GM12864 (cell line): ENCODE results near the gene CMTM8.
"Not testable (repeated sequence)": the region's sequence is repeated elsewhere in the genome, so short reads cannot be mapped to it uniquely, and the experiment has no call there.

Experiments
- DNase-seq: peaks from one replicate; pipeline ENCODE4 v3.0.0-alpha.2; 2011; ENCODE audit warnings: low read depth
- H3K4me3 ChIP-seq: 2 replicates; pipeline ENCODE4 v1.5.1; 2011; ENCODE audit warnings: mild to moderate bottlenecking, low read depth, low read length, control low read depth
- CTCF ChIP-seq: IDR thresholded peaks from 2 replicates; pipeline ENCODE4 v1.5.1; 2011; ENCODE audit warnings: low read depth, mild to moderate bottlenecking, moderate library complexity, low read length, control low read depth, inconsistent platforms; ENCODE audit errors: missing control alignments

The CMTM8 gene

GRCh38 chr3:32384938-32385337 is 146.5 kb downstream of the CMTM8 start:
- no peak for DNase-seq
- no peak overlapping the region for H3K4me3 ChIP-seq
- no peak for TF ChIP-seq CTCF

- TF ChIP-seq CTCF = no peak
- no peak for DNase-seq
- H3K4me3 ChIP-seq = no peak overlapping the region
These were observed 149.0 kb downstream of the CMTM8 start for GRCh38 chr3:32387512-32387911.

- not testable (repeated sequence) for H3K4me3 ChIP-seq, DNase-seq
These were observed 151.1 kb downstream of the CMTM8 start for GRCh38 chr3:32389577-32389976.

- DNase-seq = no peak
- H3K4me3 ChIP-seq = peak within 1 kb of the TSS; percentile 55
- no peak for TF ChIP-seq CTCF
These were observed 153.4 kb downstream of the CMTM8 start, which contains the start of gene CMTM7 for GRCh38 chr3:32391643-32392535. Gene CMTM7 (plus strand): TSS chr3:32391853. CDS start chr3:32391907, 54 bp downstream.

- H3K4me3 ChIP-seq = peak overlapping the region; percentile 55; the same call in 1 of the 2 replicates
- TF ChIP-seq CTCF = no peak
- no peak for DNase-seq
These were observed 154.2 kb downstream of the CMTM8 start for GRCh38 chr3:32392536-32393302.

GRCh38 chr3:32395496-32395895 is 157.0 kb downstream of the CMTM8 start:
- no peak overlapping the region for H3K4me3 ChIP-seq
- DNase-seq = no peak
- no peak for TF ChIP-seq CTCF

GRCh38 chr3:32397941-32398340 is 159.5 kb downstream of the CMTM8 start:
- TF ChIP-seq CTCF = no peak
- no peak for DNase-seq
- H3K4me3 ChIP-seq = no peak overlapping the region
